ENCODE results near the gene MGLL.
A peak's percentile ranks its signal among the peaks of the same experiment; 100 is the strongest.

MGLL gene

DNA sequence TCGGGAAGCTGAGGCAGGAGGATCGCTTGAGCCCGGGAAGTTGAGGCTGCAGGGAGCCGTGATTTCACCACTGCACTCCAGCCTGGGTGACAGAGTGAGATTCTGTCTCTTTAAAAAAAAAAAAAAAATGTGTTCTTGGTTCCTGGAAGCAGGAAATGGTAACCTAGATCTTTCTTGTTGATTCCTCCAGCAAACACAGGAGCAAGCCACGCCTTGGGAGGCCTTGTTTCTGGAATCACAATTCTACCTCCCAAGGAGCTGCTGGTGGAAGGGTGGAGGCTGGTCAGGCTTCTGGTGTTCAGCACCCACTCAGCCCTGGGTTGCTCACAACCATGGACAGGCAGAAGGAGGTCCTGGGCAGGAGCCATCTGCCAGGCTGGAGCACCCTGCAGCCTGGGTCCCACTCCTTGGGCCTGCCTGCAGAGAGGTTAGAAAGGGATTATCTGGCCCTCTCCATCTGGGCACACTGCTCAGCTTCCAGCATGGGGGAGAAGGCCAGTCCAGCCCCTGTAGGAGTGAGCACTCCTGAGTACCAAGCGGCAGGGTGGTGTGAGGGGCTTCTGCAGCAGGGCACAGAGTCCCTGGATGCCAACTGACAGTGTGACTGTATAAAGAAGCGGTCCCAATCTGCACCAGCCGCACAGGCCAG, 84.0 kb downstream of the MGLL start:
- peak; percentile 20 for DNase-seq (ENCODE audit: extremely low read depth, low read depth)
- H3K4me3 ChIP-seq (replicated peaks; ENCODE audit: low read depth, low read length): no peak overlapping the region
- TF ChIP-seq, protein P1, sequence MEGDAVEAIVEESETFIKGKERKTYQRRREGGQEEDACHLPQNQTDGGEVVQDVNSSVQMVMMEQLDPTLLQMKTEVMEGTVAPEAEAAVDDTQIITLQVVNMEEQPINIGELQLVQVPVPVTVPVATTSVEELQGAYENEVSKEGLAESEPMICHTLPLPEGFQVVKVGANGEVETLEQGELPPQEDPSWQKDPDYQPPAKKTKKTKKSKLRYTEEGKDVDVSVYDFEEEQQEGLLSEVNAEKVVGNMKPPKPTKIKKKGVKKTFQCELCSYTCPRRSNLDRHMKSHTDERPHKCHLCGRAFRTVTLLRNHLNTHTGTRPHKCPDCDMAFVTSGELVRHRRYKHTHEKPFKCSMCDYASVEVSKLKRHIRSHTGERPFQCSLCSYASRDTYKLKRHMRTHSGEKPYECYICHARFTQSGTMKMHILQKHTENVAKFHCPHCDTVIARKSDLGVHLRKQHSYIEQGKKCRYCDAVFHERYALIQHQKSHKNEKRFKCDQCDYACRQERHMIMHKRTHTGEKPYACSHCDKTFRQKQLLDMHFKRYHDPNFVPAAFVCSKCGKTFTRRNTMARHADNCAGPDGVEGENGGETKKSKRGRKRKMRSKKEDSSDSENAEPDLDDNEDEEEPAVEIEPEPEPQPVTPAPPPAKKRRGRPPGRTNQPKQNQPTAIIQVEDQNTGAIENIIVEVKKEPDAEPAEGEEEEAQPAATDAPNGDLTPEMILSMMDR (IDR thresholded peaks at IDR 0.05; ENCODE audit: low read depth, low read length, missing control alignments): no peak

DNA sequence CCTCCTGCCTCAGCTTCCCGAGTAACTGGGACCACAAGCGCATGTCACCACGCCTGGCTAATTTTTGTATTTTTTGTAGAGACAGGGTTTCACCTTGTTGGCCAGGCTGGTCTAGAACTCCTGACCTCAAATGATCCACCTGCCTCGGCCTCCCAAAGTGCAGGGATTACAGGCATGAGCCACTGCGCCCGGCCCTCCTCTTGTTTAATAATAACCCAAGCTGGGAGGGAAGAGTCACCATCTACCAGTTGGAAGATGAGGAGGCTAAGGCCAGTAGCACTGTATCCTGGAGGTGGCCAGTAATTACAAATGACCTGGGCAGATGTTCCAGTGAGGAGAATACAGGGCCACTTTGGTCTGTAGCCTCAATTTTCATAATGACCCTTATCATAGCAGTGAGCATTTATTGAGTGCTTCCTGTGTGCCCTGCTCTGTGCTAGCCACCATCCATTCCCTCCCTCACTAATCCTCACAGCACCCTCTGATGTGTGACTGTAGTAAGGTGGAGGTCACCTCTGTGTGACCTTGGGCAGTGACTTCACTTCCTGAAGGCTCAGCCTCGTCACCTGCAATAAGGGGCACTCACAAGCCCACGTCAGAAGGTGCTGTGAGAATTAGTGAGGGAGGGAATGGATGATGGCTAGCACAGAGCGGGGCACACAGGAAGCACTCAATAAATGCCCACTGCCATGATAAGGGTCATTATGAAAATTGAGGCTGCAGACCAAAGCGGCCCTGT, 85.3 kb downstream of the MGLL start:
- no peak for DNase-seq (ENCODE audit: extremely low read depth, low read depth)
- TF ChIP-seq, protein P1 (IDR thresholded peaks at IDR 0.05; ENCODE audit: low read depth, low read length, missing control alignments): no peak
- no peak overlapping the region for H3K4me3 ChIP-seq (replicated peaks; ENCODE audit: low read depth, low read length)

DNA sequence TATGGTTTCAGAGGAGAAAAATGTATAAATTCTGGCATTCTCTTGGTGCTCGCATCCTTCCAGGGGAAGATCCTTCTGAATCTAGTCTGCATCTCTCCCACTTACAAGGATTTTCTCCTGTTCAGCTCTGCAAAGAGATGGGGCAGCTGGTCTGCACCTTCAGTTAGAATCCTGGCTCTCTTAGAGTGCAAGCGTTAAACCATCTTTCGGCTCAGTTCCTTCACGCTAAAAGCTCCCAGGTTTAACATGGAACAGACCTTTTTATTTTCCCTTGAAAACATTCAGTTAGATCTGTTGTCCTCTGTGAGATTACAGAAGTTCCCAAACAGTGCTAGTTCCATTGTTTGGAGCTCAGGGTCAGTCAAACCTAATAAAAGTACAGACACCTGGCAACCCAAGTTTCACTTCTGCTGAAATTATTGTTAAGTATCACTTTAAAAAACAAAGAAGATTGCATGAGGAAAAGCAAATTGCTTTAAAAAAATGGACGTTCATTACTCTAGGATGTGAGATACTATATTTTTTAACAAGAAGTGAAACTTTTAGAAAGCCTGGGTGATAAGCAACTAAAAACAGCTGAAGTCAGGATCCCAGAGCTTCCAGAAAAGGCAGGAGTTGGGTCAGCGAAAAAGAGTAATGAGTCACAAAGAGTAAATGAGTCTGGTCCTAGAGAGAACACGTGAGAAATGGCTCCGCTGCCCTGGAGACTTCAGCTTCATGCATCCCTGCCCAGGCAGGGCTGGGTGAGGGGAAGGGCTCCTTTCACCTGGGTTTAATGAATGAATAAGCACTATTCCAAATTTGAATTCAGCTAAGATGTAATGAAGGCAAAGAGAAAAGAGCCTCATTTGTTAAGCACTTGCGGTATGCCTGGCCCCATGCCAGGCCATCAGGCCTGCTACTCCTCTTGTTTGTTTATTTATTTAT, 86.3 kb downstream of the MGLL start:
- TF ChIP-seq, protein P1 (IDR thresholded peaks at IDR 0.05; ENCODE audit: low read depth, low read length, missing control alignments): no peak
- peak; percentile 42 for DNase-seq (ENCODE audit: extremely low read depth, low read depth)
- no peak overlapping the region for H3K4me3 ChIP-seq (replicated peaks; ENCODE audit: low read depth, low read length)

DNA sequence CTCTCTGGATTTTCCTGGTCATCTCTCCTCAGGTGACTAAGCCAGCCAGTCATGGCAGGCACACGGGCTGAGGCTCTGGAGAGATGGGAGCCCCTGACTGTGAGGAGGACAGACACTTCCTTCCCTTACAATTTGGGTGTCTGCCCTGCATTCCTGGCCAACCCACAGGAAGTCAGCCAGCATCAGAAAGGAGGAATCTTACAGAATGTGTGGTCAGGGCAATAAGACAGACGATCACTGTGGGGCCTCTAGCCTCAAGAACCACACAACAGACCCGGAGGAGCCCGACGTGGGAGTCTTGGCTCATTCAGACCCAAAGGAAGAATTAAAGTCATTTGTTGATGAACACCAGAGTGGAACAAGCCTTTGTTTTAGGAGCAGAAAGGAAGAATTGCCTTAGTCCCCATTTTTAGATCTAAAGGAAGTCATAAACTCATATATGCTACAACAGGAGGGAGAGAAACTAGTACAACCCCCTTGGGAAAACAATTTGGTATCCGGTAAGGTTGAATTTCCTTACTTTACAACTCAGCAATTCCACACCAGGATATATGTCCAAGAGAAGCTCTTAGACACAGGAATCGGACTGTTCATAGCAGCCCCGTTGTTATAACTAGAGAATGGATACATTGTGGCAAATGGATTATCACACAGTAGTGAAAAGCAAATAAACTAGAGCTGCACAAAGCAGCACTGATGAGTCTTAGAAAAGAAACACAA, 87.4 kb downstream of the MGLL start:
- peak; percentile 86 for DNase-seq (ENCODE audit: extremely low read depth, low read depth)
- TF ChIP-seq, protein P1 (IDR thresholded peaks at IDR 0.05; ENCODE audit: low read depth, low read length, missing control alignments): no peak
- no peak overlapping the region for H3K4me3 ChIP-seq (replicated peaks; ENCODE audit: low read depth, low read length)

DNA sequence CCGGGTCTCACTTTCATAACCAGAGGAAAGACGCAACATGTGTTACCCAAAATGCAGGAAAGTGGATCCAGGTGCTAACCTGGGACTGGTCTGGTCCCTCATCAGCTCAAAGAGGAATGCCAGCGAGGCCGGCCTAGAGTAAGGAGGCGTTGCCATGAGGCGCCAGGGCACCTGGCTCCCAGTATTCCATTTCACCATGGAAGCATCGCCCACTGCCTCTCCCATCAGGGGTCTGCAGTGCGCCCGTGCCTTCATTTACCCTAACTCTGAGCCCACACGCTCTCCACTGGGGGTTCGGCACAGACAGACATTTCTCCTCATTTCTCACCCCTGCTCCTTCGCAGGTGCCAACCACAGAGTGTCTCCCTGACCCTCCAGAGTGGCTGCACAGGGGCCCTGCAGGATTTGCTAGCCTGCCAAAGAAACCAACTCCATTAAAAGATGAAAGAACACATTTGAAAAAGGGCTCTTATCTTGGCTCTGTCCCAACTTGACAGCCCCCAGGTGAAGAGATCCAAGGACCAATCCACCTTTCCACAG, 88.1 kb downstream of the MGLL start:
- no peak overlapping the region for H3K4me3 ChIP-seq (replicated peaks; ENCODE audit: low read depth, low read length)
- DNase-seq (ENCODE audit: extremely low read depth, low read depth): no peak
- TF ChIP-seq, protein P1 (IDR thresholded peaks at IDR 0.05; ENCODE audit: low read depth, low read length, missing control alignments): no peak

DNA sequence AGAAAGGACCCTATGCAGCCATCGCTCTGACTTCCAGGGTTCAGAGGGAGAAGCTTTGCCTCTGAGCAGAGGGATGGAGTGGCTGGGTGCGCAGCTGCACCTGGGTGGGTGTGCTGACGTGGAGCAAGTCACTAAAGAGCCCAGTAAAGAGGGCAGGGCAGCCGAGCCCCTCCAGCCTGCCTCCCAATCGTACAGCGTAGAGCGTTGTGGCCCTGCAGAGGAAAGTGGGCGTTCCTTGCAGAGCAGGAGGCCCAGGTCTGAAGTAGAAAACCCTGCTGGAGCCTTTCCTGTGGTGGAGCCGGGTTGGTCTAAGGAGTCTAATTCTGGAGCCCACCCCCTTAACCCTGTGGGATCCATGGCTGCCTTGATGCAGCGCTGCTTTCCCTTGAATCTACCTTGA, 88.5 kb downstream of the MGLL start:
- no peak overlapping the region for H3K4me3 ChIP-seq (replicated peaks; ENCODE audit: low read depth, low read length)
- TF ChIP-seq, protein P1 (IDR thresholded peaks at IDR 0.05; ENCODE audit: low read depth, low read length, missing control alignments): no peak
- no peak for DNase-seq (ENCODE audit: extremely low read depth, low read depth)
